HG02798 (cell line): Measurements from ENCODE around the gene CPSF4L.

Source experiments
- ATAC-seq: cut with Tn5 transposase; IDR thresholded peaks from one replicate; pipeline ENCODE4 v1.9.1; 2021; ENCODE audit warnings: mild to moderate bottlenecking; ENCODE audit not compliant: unreplicated experiment, poor library complexity

CPSF4L gene

GRCh38 chr17:73290399-73291259, 28.9 kb upstream of the CPSF4L start:
- ATAC-seq, result peak; percentile 48

GRCh38 chr17:73289549-73290254, 28.0 kb upstream of the CPSF4L start:
- no peak for ATAC-seq

- no peak for ATAC-seq
Measured at GRCh38 chr17:73288534-73289302, 27.0 kb upstream of the CPSF4L start.

GRCh38 chr17:73286863-73287296, 25.2 kb upstream of the CPSF4L start:
- ATAC-seq, result no peak

GRCh38 chr17:73285916-73286862, 24.5 kb upstream of the CPSF4L start:
- no peak for ATAC-seq

GRCh38 chr17:73285603-73285908, 23.9 kb upstream of the CPSF4L start:
- ATAC-seq, result no peak

- ATAC-seq, result no peak
Measured at GRCh38 chr17:73284906-73285602, 23.4 kb upstream of the CPSF4L start.

GRCh38 chr17:73284354-73284753, 22.7 kb upstream of the CPSF4L start:
- no peak for ATAC-seq

GRCh38 chr17:73283841-73284282, 22.2 kb upstream of the CPSF4L start:
- ATAC-seq, result no peak

GRCh38 chr17:73283250-73283649, 21.6 kb upstream of the CPSF4L start:
- ATAC-seq, result no peak

GRCh38 chr17:73282629-73283028, 20.9 kb upstream of the CPSF4L start:
- ATAC-seq, result no peak

GRCh38 chr17:73281928-73282327, 20.2 kb upstream of the CPSF4L start:
- peak; percentile 89 for ATAC-seq

GRCh38 chr17:73280191-73280590, 18.5 kb upstream of the CPSF4L start:
- ATAC-seq, result no peak

- ATAC-seq, result no peak
Measured at GRCh38 chr17:73279704-73280103, 18.0 kb upstream of the CPSF4L start.

GRCh38 chr17:73278465-73279453, 17.1 kb upstream of the CPSF4L start:
- no peak for ATAC-seq

GRCh38 chr17:73278049-73278464, 16.4 kb upstream of the CPSF4L start:
- ATAC-seq, result no peak

GRCh38 chr17:73274490-73274889, 12.8 kb upstream of the CPSF4L start:
- no peak for ATAC-seq

GRCh38 chr17:73272906-73273218, 11.2 kb upstream of the CPSF4L start:
- ATAC-seq, result no peak
